Measurements from ENCODE around the gene GNG3.

GRCh38 chr11:62710001-62710345 is 2.5 kb downstream of the GNG3 start:
- TF ChIP-seq EP300 (IDR thresholded peaks at IDR 0.05) (no peak), POLR2A (IDR thresholded peaks at IDR 0.05) (no peak)
- TF ChIP-seq, protein P1, sequence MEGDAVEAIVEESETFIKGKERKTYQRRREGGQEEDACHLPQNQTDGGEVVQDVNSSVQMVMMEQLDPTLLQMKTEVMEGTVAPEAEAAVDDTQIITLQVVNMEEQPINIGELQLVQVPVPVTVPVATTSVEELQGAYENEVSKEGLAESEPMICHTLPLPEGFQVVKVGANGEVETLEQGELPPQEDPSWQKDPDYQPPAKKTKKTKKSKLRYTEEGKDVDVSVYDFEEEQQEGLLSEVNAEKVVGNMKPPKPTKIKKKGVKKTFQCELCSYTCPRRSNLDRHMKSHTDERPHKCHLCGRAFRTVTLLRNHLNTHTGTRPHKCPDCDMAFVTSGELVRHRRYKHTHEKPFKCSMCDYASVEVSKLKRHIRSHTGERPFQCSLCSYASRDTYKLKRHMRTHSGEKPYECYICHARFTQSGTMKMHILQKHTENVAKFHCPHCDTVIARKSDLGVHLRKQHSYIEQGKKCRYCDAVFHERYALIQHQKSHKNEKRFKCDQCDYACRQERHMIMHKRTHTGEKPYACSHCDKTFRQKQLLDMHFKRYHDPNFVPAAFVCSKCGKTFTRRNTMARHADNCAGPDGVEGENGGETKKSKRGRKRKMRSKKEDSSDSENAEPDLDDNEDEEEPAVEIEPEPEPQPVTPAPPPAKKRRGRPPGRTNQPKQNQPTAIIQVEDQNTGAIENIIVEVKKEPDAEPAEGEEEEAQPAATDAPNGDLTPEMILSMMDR (IDR thresholded peaks at IDR 0.05): no peak

All from suprapubic skin (tissue), 3 donors.